Heart right ventricle (tissue), 16 donors: ENCODE data around the gene PCDH20. TPM values are rescaled to one million over a fixed set of nuclear protein-coding genes. Genes with fewer than 3 reads are reported as not detected.

Experiments
- ATAC-seq, 8 donors: fragments of 200-7000 bp; cut with Tn5 transposase; one replicate each; pipeline ENCODE4 v1.9.1; 2020; ENCODE audit warnings: mild to moderate bottlenecking in 8 of 8, moderate library complexity in 8 of 8, moderate number of reproducible peaks in 1 of 8
- DNase-seq, 2 donors: peaks; one replicate each; pipeline ENCODE4 v3.0.0-alpha.2; 2020
- H3K27ac ChIP-seq, 10 donors: fragments of 200-600 bp; sonication (generic) in 2 of 10; one replicate each; pipeline versions ENCODE4 v1.5.0 to v1.8.0; 2020 to 2022; ENCODE audit warnings: mild to moderate bottlenecking in 3 of 10
- H3K27me3 ChIP-seq, 7 donors: fragments of 200-600 bp; one replicate each; pipeline ENCODE4 v1.8.0; 2021 to 2022; ENCODE audit warnings: mild to moderate bottlenecking in 2 of 7
- H3K36me3 ChIP-seq, 9 donors: fragments of 200-600 bp; sonication (generic) in 1 of 9; one replicate each; pipeline versions ENCODE4 v1.5.0 to v1.8.0; 2020 to 2022; ENCODE audit warnings: mild to moderate bottlenecking in 2 of 9
- H3K4me1 ChIP-seq, 9 donors: fragments of 200-600 bp; sonication (generic) in 1 of 9; one replicate each; pipeline versions ENCODE4 v1.5.0 to v1.8.0; 2020 to 2022; ENCODE audit warnings: mild to moderate bottlenecking in 4 of 9
- H3K4me3 ChIP-seq, 10 donors: fragments of 200-600 bp; sonication (generic) in 2 of 10; one replicate each; pipeline versions ENCODE4 v1.5.0 to v1.8.0; 2020 to 2022; ENCODE audit warnings: mild to moderate bottlenecking in 7 of 10, moderate library complexity in 2 of 10
- H3K9me3 ChIP-seq, 11 donors: fragments of 200-600 bp in 10 of 11; sonication (generic) in 2 of 11; one replicate each; pipeline versions ENCODE4 v1.5.0 to v1.8.0; 2013 to 2022; ENCODE audit warnings: mild to moderate bottlenecking in 2 of 11, control low read depth in 1 of 11, moderate library complexity in 1 of 11
- WGBS, 2 donors: extraction: QIAGEN DNeasy Blood & Tissue Kit; methylation state at CpG; one replicate each; pipeline ENCODE4 v1.1.7; 2013; ENCODE audit warnings: inconsistent platforms in 1 of 2; 5-methylcytosine and 5-hydroxymethylcytosine counted together
- intact Hi-C, 10 donors: fragments of 100-400 bp; cut with DNase I; formaldehyde crosslinking; loops; one replicate each; pipeline versions ENCODE4 v1.11.1 to v1.14.2; 2022
- polyA plus RNA-seq, 2 donors: library from polyadenylated mRNA; stranded (reverse); fragments of 200-250 nt; gene quantifications; one replicate each; pipeline ENCODE4 v1.2.3, GENCODE V29; 2013
- total RNA-seq, 10 donors: library from RNA; stranded (reverse); fragmentation: NEBNext Ultra II Directional in 3 of 10; extraction: Animal tissue kit (Norgen Biotek cat#: 25700) in 3 of 10; gene quantifications; one replicate each; pipeline versions ENCODE4 v1.2.1 to v1.2.4, GENCODE V29; 2021 to 2023
- TF ChIP-seq, protein P1 (sequence below), 9 donors: fragments of 200-600 bp; sonication (generic) in 2 of 9; IDR thresholded peaks; one replicate each; pipeline versions ENCODE4 v1.5.0 to v1.8.0; 2021 to 2022; ENCODE audit warnings: antibody characterized with exemption in 9 of 9, mild to moderate bottlenecking in 5 of 9, moderate library complexity in 1 of 9
- donor health status: Arrhythmogenic right ventricular cardiomyopathy.
- donor health status: ischemic (EF 13 %, LVEDD 7.1; RV severe dilation, severe dysfunction).
- donor health status: healthy with polysubstance abuse.
- donor health status: DM: no; HTN: yes; CAD: no.
- donor health status: DM: no; HTN: no; CAD: no.
- donor health status: ischemic (EF 25% LVEDD 6.9; RV normal size, moderate dysfunction).
- donor health status: ischemic (EF 25% LVEDD 5.7; RV mildly dilated, moderate dysfunction).
- donor health status: healthy.
- donor health status: DM: yes; HTN: yes; CAD: no.
- donor health status: Ischemic cardiomyopathy.
- donor health status: ischemic (EF 35%, LVEDD 5.7; RV mildly dilated, moderate dysfunction).
- donor health status: nonischemic (EF 11% LVEDD 7.7; RV severe dilation, severe dysfunction).
- donor health status: DM: yes; HTN: yes; CAD: no.
- donor health status: PGD.
- donor health status: ischemic (EF 29% LVEDD 5.4; RV normal size, mild dysfunction).
- donor health status: nonischemic (EF 23%, LVEDD 6.1; RV moderate dilation, normal function).

PCDH20 gene
- total and polyA plus RNA-seq, 12 donors: 0.31 to 27.6 (median 2.6) TPM

DNA sequence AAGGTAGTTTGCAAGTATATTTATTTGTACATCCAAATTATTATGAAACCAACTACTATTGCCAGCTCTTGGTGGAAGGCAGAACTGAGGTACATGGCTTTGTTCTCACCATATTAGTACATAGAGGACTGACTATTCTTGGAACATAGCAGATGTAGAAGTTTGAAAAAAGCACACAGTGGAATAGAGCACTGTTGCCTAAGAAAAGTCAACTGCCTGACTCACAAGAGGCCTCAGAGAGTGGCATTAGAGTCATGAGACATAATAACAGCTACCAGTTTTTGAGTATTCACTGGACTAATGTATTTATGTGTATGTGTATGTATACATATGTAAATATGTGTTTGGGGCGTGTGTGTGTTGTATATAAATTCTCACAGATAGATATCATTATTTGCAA is 8.3 kb upstream of the PCDH20 start:
- DNase-seq: no peak
- Histone ChIP-seq H3K4me1 (no peaks in the 10 kb centered on the region), H3K9me3 (peaks cover 0 to 8% (median 0%) of the 10 kb centered on the region in 11 donors), H3K27me3 (no peaks in the 10 kb centered on the region), H3K27ac (no peak overlapping the region), H3K36me3 (no peaks in the 10 kb centered on the region), H3K4me3 (no peak overlapping the region)
- TF ChIP-seq, protein P1, sequence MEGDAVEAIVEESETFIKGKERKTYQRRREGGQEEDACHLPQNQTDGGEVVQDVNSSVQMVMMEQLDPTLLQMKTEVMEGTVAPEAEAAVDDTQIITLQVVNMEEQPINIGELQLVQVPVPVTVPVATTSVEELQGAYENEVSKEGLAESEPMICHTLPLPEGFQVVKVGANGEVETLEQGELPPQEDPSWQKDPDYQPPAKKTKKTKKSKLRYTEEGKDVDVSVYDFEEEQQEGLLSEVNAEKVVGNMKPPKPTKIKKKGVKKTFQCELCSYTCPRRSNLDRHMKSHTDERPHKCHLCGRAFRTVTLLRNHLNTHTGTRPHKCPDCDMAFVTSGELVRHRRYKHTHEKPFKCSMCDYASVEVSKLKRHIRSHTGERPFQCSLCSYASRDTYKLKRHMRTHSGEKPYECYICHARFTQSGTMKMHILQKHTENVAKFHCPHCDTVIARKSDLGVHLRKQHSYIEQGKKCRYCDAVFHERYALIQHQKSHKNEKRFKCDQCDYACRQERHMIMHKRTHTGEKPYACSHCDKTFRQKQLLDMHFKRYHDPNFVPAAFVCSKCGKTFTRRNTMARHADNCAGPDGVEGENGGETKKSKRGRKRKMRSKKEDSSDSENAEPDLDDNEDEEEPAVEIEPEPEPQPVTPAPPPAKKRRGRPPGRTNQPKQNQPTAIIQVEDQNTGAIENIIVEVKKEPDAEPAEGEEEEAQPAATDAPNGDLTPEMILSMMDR (IDR thresholded peaks at IDR 0.05): no peak
- ATAC-seq: no peak
- intact Hi-C loops: no loop called here
- WGBS, 2 donors: 90 to 91% methylated on average over 1 of the region's 1 CpG

DNA sequence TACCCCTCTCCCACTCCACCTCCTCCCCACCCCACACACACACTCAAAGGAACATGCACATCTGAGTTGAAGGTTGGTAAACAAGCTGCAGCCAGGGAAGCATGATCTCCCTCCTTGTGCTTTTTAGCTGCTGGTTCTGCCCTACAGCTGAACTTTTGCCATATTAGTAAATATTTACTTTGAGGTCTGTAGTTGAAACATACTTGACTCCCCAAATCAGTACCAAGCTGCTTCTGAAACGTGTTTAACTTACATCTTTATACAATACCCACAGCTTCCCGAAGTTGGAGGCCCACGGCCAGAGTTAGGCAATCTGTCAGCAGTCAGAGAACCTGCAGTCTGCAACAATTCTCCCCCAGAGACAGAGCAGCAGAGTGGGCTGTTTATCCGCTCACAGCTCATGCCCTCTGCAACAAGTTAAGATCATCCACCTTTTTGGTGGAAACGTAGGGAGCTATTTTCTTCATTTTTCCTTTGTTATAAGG is 1.5 kb upstream of the PCDH20 start:
- Histone ChIP-seq H3K9me3 (no peaks in the 10 kb centered on the region), H3K4me1 (peaks cover 0 to 4% (median 0%) of the 10 kb centered on the region in 9 donors), H3K27ac (no peak overlapping the region), H3K27me3 (peaks cover 0 to 35% (median 29%) of the 10 kb centered on the region in 7 donors), H3K36me3 (no peaks in the 10 kb centered on the region), H3K4me3 (no peak overlapping the region)
- no peak for DNase-seq
- TF ChIP-seq, protein P1 (IDR thresholded peaks at IDR 0.05): no peak
- ATAC-seq: no peak
- 57 to 64% methylated on average over 5 of the region's 5 CpGs for WGBS, 2 donors
- intact Hi-C loops: loop anchor here in 5 of 10 donors (10.0 kb wide), 2 partner anchors 292 to 762 kb away; no protein-coding TSS in a partner anchor

DNA sequence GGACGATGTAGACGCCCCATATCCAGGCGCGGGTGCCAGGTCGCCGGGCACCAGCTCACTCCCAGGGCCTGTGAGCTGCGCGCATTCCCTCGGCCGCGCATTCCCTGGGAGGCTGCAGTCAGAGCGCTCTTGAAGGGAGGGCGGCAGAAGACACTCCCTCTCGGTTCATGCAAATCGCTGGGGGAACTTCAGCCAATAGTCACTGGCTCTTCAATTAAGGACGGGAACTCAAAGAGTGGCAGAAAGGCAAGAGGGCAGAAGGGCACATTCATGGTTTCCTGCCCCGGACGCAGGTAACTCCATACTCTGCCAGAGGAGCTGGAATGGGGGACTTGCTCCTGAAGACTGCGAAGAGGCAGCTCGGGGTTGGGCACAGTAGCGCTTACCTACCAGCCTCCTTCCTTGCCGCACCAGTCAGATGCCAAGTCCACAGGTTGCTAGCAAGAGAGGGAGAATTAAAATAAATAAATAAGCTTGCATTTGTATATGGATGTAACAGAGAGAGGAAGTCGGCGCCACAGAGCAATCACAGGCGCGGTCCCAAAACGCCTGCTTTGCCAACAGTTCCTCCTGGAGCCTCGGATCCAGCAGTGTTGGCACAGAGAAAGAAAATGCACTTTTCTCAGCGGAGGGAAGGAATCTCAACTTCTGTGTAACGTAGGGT is 459 bp downstream of the PCDH20 start:
- Histone ChIP-seq H3K27me3 (peaks cover 0 to 38% (median 30%) of the 10 kb centered on the region in 7 donors), H3K36me3 (no peaks in the 10 kb centered on the region), H3K4me3 (peak overlapping the region in 9 of 10 donors; percentile 17 to 49 (median 44)), H3K9me3 (no peaks in the 10 kb centered on the region), H3K27ac (peak overlapping the region in 1 of 10 donors; percentile 3), H3K4me1 (peaks cover 0 to 4% (median 0%) of the 10 kb centered on the region in 9 donors)
- ATAC-seq (peak; percentile 77 to 98 (median 89)), DNase-seq (peak in 1 of 2 donors; percentile 22)
- intact Hi-C loops: loop anchor here in 5 of 10 donors (10.0 kb wide), 2 partner anchors 290 to 760 kb away; no protein-coding TSS in a partner anchor
- 1% methylated on average over 30 of the region's 30 CpGs for WGBS, 2 donors
- TF ChIP-seq, protein P1 (IDR thresholded peaks at IDR 0.05): no peak

DNA sequence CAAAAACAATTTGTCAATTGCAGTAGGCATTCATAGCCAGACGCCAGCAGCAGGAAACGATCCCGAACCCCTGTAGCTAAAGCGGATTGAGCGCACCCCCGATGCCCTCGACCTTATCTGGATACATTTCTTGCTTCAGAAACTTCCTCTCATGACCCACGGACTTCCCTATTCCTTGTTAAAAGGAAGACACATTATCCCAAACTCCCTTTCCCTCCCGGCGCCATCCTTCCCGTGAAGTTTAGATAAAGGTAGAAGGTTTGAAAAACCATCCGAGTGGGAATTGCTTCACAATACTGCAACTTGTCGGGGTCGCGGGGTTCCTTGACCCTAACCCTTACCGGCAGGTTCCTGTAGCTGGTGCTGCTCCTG is 977 bp downstream of the PCDH20 start:
- WGBS, 2 donors: 1% methylated on average over 16 of the region's 16 CpGs
- intact Hi-C loops: loop anchor here in 6 of 10 donors (5.0 to 10.0 kb wide), 3 partner anchors 290 to 762 kb away; no protein-coding TSS in a partner anchor
- no peak for ATAC-seq

More for the DNA sequence above, 977 bp downstream of the PCDH20 start:
- H3K27ac ChIP-seq: no peak overlapping the region
- H3K9me3 ChIP-seq: no peaks in the 10 kb centered on the region
- peak overlapping the region in 9 of 10 donors; percentile 17 to 49 (median 44) for H3K4me3 ChIP-seq
- no peak for DNase-seq
- H3K36me3 ChIP-seq: no peaks in the 10 kb centered on the region
- H3K4me1 ChIP-seq: peaks cover 0 to 4% (median 0%) of the 10 kb centered on the region in 9 donors
- TF ChIP-seq, protein P1 (IDR thresholded peaks at IDR 0.05): no peak
- peaks cover 0 to 38% (median 30%) of the 10 kb centered on the region in 7 donors for H3K27me3 ChIP-seq
